ENCODE measurements around the gene NDE1. TPM values are rescaled to one million over a fixed set of nuclear protein-coding genes. Genes with fewer than 3 reads are reported as not detected.

Gene NDE1
- total and polyA plus RNA-seq, 4 donors: 19.4 to 36.6 (median 30.1) TPM

DNA sequence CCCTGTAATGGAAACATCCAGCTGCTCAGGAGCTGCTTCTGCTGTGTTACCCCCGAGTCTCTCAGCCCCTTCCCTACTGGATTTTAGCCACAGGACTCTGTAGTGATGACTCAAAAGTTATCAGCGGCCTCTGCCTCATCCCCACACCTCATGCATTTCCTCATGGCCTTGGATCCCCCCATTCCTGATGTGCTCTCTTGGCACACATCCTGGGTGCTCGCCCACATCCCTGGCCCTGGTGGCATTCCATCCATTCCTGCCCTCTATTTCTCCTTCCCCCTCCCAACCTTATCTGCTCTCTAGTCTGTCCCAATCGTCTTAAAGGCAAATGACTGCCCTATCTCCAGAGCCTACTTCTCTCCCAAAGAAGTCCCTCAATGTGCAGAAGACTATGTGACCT is 31.7 kb upstream of the NDE1 start:
- WGBS (ENCODE audit: insufficient coverage): 91% methylated on average over 4 of the region's 4 CpGs

DNA sequence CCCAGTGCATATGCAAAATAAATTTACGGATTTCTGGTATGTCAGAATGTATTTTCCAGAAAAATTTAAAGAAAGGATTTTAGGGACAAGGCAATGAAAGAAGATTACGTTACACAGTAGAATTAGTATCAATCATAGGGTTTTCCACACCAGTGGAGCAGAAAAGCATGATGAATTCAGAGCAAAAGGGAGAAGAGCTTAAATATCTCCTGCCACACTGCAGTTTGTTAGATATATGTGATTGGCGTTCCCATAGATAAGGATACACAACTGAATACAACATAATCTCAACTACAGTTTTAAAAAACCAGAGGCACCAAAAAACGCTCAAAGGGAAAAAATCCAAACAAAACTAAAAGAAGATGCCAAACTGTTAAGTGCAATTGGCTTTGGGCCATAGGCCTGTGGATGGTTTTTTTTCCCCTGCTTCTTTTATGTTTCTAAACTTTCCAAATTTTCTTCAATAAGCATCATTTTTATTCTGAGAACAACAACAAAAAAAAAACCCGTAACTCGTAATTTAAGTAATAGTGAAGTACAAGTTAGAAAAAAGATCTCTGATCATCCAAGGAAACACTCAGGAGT is 29.3 kb upstream of the NDE1 start:
- Histone ChIP-seq H3K36me3 (ENCODE audit: control insufficient read depth, insufficient read depth, low read length) (peaks cover 52% of the 10 kb centered on the region), H3K27ac (ENCODE audit: low read depth, low read length) (no peak overlapping the region), H3K27me3 (ENCODE audit: control insufficient read depth, insufficient read depth, low read length) (no peaks in the 10 kb centered on the region), H3K4me3 (ENCODE audit: low read depth, low read length) (no peak overlapping the region), H3K4me1 (ENCODE audit: control insufficient read depth, insufficient read depth, low read length) (no peaks in the 10 kb centered on the region), H3K9me3 (ENCODE audit: control insufficient read depth, insufficient read depth, low read length) (no peaks in the 10 kb centered on the region)
- no peak for DNase-seq (ENCODE audit: low read depth in 4 of 6, low spot score in 6 of 6)
- WGBS (ENCODE audit: insufficient coverage): 83% methylated on average over 1 of the region's 6 CpGs

More for the DNA sequence above, 31.7 kb upstream of the NDE1 start:
- Histone ChIP-seq H3K27me3 (ENCODE audit: control insufficient read depth, insufficient read depth, low read length) (no peaks in the 10 kb centered on the region), H3K4me1 (ENCODE audit: control insufficient read depth, insufficient read depth, low read length) (no peaks in the 10 kb centered on the region), H3K27ac (ENCODE audit: low read depth, low read length) (no peak overlapping the region), H3K36me3 (ENCODE audit: control insufficient read depth, insufficient read depth, low read length) (peaks cover 54% of the 10 kb centered on the region), H3K9me3 (ENCODE audit: control insufficient read depth, insufficient read depth, low read length) (no peaks in the 10 kb centered on the region), H3K4me3 (ENCODE audit: low read depth, low read length) (no peak overlapping the region)
- DNase-seq (ENCODE audit: low read depth in 4 of 6, low spot score in 6 of 6): no peak

DNA sequence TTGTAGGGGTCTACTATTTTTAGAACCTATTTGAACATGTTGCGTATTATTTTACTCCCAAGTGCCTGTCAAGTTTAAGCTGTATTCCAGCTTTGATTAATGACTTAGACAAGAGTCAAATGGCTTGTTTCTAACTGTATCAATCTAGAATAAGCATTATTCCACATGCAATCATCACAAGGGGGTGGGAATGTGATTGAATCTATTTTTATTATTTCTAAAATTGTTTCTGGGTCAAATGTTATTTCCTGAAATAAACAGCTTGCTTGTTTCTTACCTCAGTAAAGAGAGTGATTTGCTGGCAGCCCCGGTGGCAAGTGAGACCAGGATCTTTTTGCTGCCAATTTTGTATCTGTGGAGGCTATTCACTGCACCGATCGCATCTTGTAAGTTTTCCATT is 28.6 kb upstream of the NDE1 start:
- H3K4me1 ChIP-seq (ENCODE audit: control insufficient read depth, insufficient read depth, low read length): no peaks in the 10 kb centered on the region
- H3K27me3 ChIP-seq (ENCODE audit: control insufficient read depth, insufficient read depth, low read length): no peaks in the 10 kb centered on the region
- H3K4me3 ChIP-seq (ENCODE audit: low read depth, low read length): no peak overlapping the region
- H3K27ac ChIP-seq (ENCODE audit: low read depth, low read length): no peak overlapping the region
- WGBS (ENCODE audit: insufficient coverage): 83% methylated on average over 1 of the region's 4 CpGs
- H3K36me3 ChIP-seq (ENCODE audit: control insufficient read depth, insufficient read depth, low read length): peaks cover 51% of the 10 kb centered on the region
- H3K9me3 ChIP-seq (ENCODE audit: control insufficient read depth, insufficient read depth, low read length): no peaks in the 10 kb centered on the region
- no peak for DNase-seq (ENCODE audit: low read depth in 4 of 6, low spot score in 6 of 6)

DNA sequence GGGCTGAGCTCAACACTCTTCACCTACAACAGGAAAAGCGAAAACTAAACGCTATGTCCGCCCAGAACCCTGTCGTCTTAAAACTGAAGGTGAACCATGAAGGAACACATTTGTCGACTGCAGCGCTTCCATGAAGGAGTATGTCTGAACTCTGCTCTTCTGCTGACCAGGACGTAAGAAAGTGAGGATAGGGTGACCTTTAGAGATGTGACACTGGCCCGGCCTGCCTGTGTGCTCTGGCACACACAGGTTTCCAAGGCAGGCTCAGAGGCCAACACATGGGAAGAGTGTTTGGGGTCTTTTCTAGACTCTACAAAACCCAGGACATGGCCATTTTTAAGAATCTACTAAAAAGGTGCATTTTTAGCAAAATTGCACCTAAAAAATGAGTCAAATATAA is 28.2 kb upstream of the NDE1 start:
- Histone ChIP-seq H3K27me3 (ENCODE audit: control insufficient read depth, insufficient read depth, low read length) (no peaks in the 10 kb centered on the region), H3K4me1 (ENCODE audit: control insufficient read depth, insufficient read depth, low read length) (no peaks in the 10 kb centered on the region), H3K4me3 (ENCODE audit: low read depth, low read length) (no peak overlapping the region), H3K27ac (ENCODE audit: low read depth, low read length) (no peak overlapping the region), H3K36me3 (ENCODE audit: control insufficient read depth, insufficient read depth, low read length) (peaks cover 47% of the 10 kb centered on the region), H3K9me3 (ENCODE audit: control insufficient read depth, insufficient read depth, low read length) (no peaks in the 10 kb centered on the region)
- DNase-seq (ENCODE audit: low read depth in 4 of 6, low spot score in 6 of 6): no peak
- WGBS (ENCODE audit: insufficient coverage): 98% methylated on average over 8 of the region's 8 CpGs

DNA sequence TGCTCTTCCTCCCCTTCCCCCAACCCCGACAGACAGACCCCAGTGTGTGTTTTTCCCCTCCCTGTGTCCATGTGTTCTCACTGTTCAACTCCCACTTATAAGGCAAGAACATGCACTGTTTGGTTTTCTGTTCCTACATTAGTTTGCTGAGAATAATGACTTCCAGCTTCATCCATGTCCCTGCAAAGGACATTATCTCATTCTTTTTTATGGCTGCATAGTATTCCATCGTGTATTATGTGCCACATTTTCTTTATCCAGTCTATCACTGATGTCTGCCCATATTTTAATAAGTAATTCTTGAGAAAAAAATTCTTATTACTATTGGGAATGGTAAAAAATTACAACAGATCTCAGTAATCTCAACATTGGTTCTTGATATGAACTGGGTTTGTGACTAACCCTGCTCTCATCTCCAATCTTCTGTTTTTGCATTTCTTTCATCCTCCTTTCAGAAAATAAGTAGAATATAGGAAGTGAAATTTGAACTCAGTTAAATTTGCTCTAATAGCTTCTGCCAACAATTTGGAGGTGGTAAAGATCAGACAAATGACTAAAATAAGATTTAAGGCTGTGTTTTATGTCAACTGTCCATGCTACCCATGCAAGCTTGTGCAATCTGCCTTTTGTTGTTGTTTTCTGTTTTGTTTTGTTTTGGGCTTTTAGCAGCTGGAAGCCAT is 18.2 kb upstream of the NDE1 start:
- WGBS (ENCODE audit: insufficient coverage): 100% methylated on average over 1 of the region's 2 CpGs
- peaks cover 35% of the 10 kb centered on the region for H3K36me3 ChIP-seq (ENCODE audit: control insufficient read depth, insufficient read depth, low read length)
- no peaks in the 10 kb centered on the region for H3K4me1 ChIP-seq (ENCODE audit: control insufficient read depth, insufficient read depth, low read length)
- no peak overlapping the region for H3K4me3 ChIP-seq (ENCODE audit: low read depth, low read length)
- no peaks in the 10 kb centered on the region for H3K9me3 ChIP-seq (ENCODE audit: control insufficient read depth, insufficient read depth, low read length)
- H3K27ac ChIP-seq (ENCODE audit: low read depth, low read length): no peak overlapping the region
- no peaks in the 10 kb centered on the region for H3K27me3 ChIP-seq (ENCODE audit: control insufficient read depth, insufficient read depth, low read length)
- no peak for DNase-seq (ENCODE audit: low read depth in 4 of 6, low spot score in 6 of 6)

DNA sequence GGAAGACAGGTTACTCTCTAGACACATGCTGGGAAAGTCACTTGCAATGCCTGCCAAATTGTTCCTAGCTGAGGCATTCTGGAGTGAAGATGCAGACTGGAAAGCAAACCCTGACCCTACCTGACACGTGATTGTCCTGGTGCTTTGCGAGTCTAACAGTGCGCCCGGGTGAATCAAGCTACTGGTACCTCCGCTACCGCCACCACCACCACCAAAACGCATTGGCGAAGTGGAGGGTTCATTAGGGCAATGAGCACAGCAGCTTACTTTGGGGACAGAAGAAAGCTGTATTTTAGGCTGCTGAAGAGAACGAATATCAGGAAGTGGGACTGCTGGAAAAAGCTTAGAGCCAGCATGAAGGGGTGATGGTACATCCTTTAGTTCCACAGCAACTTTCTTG is 14.1 kb upstream of the NDE1 start:
- H3K4me1 ChIP-seq (ENCODE audit: control insufficient read depth, insufficient read depth, low read length): no peaks in the 10 kb centered on the region
- H3K4me3 ChIP-seq (ENCODE audit: low read depth, low read length): no peak overlapping the region
- H3K27me3 ChIP-seq (ENCODE audit: control insufficient read depth, insufficient read depth, low read length): no peaks in the 10 kb centered on the region
- H3K36me3 ChIP-seq (ENCODE audit: control insufficient read depth, insufficient read depth, low read length): peaks cover 43% of the 10 kb centered on the region
- no peak overlapping the region for H3K27ac ChIP-seq (ENCODE audit: low read depth, low read length)
- H3K9me3 ChIP-seq (ENCODE audit: control insufficient read depth, insufficient read depth, low read length): no peaks in the 10 kb centered on the region
- no peak for DNase-seq (ENCODE audit: low read depth in 4 of 6, low spot score in 6 of 6)
- 100% methylated on average over 4 of the region's 9 CpGs for WGBS (ENCODE audit: insufficient coverage)

DNA sequence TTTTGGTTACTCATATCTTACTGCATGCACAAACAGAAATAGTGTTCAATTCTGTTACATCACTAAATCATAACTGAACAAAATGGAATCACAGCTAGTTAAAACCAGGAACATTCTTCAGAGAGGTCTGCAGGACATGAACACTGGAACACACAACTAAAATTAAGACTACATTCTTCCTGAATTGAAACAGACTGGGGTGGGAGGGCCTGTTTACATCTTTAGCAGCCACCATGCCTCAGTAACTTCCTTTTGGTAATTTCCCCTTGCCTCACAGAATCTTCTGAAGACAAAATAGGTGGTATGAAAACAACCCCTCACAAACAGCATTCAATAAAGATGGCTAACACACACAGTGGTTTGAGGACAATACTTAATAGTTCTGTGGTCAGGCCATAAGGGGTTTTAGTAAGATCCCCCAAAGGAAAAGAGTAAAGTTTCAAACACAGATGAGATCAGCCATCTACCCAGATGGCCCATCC is 13.6 kb upstream of the NDE1 start:
- Histone ChIP-seq H3K27ac (ENCODE audit: low read depth, low read length) (no peak overlapping the region), H3K9me3 (ENCODE audit: control insufficient read depth, insufficient read depth, low read length) (no peaks in the 10 kb centered on the region), H3K4me1 (ENCODE audit: control insufficient read depth, insufficient read depth, low read length) (no peaks in the 10 kb centered on the region), H3K4me3 (ENCODE audit: low read depth, low read length) (no peak overlapping the region), H3K27me3 (ENCODE audit: control insufficient read depth, insufficient read depth, low read length) (no peaks in the 10 kb centered on the region), H3K36me3 (ENCODE audit: control insufficient read depth, insufficient read depth, low read length) (peaks cover 38% of the 10 kb centered on the region)
- DNase-seq (ENCODE audit: low read depth in 4 of 6, low spot score in 6 of 6): no peak

DNA sequence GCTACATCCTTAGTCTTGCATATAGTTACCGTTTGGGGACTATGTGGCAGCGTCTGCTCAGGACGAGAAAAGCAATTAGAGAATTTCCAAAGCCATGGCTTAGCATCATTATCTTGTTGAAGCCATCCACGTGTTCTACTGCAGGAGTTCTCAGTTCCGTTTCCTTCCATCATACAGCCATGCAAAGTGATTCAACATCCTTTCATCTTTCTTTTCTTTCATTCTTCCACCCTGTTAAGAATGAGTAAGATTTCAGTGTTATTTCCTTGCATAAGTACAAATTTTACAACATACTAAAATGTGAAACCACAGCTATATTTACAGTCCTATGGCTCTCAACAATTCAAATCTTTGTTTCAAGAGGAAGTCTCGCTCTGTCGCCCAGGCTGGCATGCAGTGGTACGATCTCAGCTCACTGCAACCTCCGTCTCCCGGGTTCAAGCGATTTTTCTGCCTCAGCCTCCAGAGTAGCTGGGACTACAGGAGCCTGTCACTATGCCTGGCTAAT is 10.9 kb upstream of the NDE1 start:
- Histone ChIP-seq H3K36me3 (ENCODE audit: control insufficient read depth, insufficient read depth, low read length) (peaks cover 28% of the 10 kb centered on the region), H3K27me3 (ENCODE audit: control insufficient read depth, insufficient read depth, low read length) (no peaks in the 10 kb centered on the region), H3K4me1 (ENCODE audit: control insufficient read depth, insufficient read depth, low read length) (peaks cover 2% of the 10 kb centered on the region), H3K4me3 (ENCODE audit: low read depth, low read length) (no peak overlapping the region), H3K9me3 (ENCODE audit: control insufficient read depth, insufficient read depth, low read length) (no peaks in the 10 kb centered on the region), H3K27ac (ENCODE audit: low read depth, low read length) (no peak overlapping the region)
- 93% methylated on average over 9 of the region's 11 CpGs for WGBS (ENCODE audit: insufficient coverage)
- DNase-seq (ENCODE audit: low read depth in 4 of 6, low spot score in 6 of 6): no peak

DNA sequence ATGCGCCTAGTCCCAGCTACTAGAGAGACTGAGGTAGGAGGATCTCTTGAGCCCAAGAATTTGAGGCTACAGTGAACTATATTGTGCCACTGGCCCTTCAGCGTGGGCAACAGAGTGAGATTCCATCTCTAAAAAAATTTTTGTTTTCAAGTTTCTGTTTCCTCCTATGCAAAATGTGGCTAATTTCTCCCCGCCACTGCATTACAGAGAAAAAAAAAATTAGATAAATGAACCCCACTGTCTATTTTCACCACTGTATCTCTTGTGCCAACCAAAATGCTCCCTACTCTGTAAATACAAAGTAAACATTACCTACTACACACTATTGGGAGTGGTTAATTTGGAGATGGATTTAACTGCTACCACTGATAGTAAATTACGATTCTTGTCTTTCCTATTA is 9.1 kb upstream of the NDE1 start:
- H3K27ac ChIP-seq (ENCODE audit: low read depth, low read length): no peak overlapping the region
- no peaks in the 10 kb centered on the region for H3K9me3 ChIP-seq (ENCODE audit: control insufficient read depth, insufficient read depth, low read length)
- peaks cover 19% of the 10 kb centered on the region for H3K36me3 ChIP-seq (ENCODE audit: control insufficient read depth, insufficient read depth, low read length)
- H3K27me3 ChIP-seq (ENCODE audit: control insufficient read depth, insufficient read depth, low read length): no peaks in the 10 kb centered on the region
- peaks cover 2% of the 10 kb centered on the region for H3K4me1 ChIP-seq (ENCODE audit: control insufficient read depth, insufficient read depth, low read length)
- no peak overlapping the region for H3K4me3 ChIP-seq (ENCODE audit: low read depth, low read length)
- DNase-seq (ENCODE audit: low read depth in 4 of 6, low spot score in 6 of 6): no peak
- 100% methylated on average over 1 of the region's 4 CpGs for WGBS (ENCODE audit: insufficient coverage)
